GM18868 (cell line): ENCODE data around the gene CELF5.
"Not testable (repeated sequence)": the region's sequence is repeated elsewhere in the genome, so short reads cannot be mapped to it uniquely, and the experiment has no call there.

Experiments
- ATAC-seq: cut with Tn5 transposase; IDR thresholded peaks from one replicate; pipeline ENCODE4 v1.9.1; 2021; ENCODE audit warnings: mild to moderate bottlenecking, moderate library complexity; ENCODE audit not compliant: unreplicated experiment

The CELF5 gene

GRCh38 chr19:3189702-3190469 lies 34.6 kb upstream of the CELF5 start:
- no peak for ATAC-seq

GRCh38 chr19:3190470-3190770 lies 34.0 kb upstream of the CELF5 start:
- no peak for ATAC-seq

- ATAC-seq = no peak
Observed at GRCh38 chr19:3190921-3191805, 33.3 kb upstream of the CELF5 start.

- ATAC-seq = not testable (repeated sequence)
Observed at GRCh38 chr19:3191806-3192104, 32.7 kb upstream of the CELF5 start.

- ATAC-seq = no peak
Observed at GRCh38 chr19:3192228-3192635, 32.2 kb upstream of the CELF5 start.

- no peak for ATAC-seq
Observed at GRCh38 chr19:3192684-3193083, 31.8 kb upstream of the CELF5 start.

- no peak for ATAC-seq
Observed at GRCh38 chr19:3193256-3194105, 31.0 kb upstream of the CELF5 start.

GRCh38 chr19:3194106-3195087 lies 30.1 kb upstream of the CELF5 start:
- ATAC-seq = no peak

- ATAC-seq = no peak
Observed at GRCh38 chr19:3196064-3196932, 28.2 kb upstream of the CELF5 start.

- no peak for ATAC-seq
Observed at GRCh38 chr19:3196933-3197205, 27.6 kb upstream of the CELF5 start.

GRCh38 chr19:3198901-3199700 lies 25.4 kb upstream of the CELF5 start:
- ATAC-seq = no peak

GRCh38 chr19:3201072-3201700 lies 23.3 kb upstream of the CELF5 start:
- ATAC-seq = no peak

- no peak for ATAC-seq
Observed at GRCh38 chr19:3201911-3202310, 22.6 kb upstream of the CELF5 start.

- no peak for ATAC-seq
Observed at GRCh38 chr19:3202346-3202745, 22.1 kb upstream of the CELF5 start.

GRCh38 chr19:3202895-3203294 lies 21.6 kb upstream of the CELF5 start:
- not testable (repeated sequence) for ATAC-seq

- ATAC-seq = no peak
Observed at GRCh38 chr19:3203805-3204645, 20.4 kb upstream of the CELF5 start.

GRCh38 chr19:3204646-3205275 lies 19.7 kb upstream of the CELF5 start:
- ATAC-seq = no peak
